Fibroblast of lung (primary cell): ENCODE data around the gene KIF4B. TPM values are rescaled to one million over a fixed set of nuclear protein-coding genes. Genes with fewer than 3 reads are reported as not detected.

Experiments used
- DNase-seq, 2 donors: peaks; one replicate each; pipeline versions ENCODE4 v3.0.0 to v3.0.0-alpha.2; 2010; ENCODE audit warnings: low read depth in 2 of 2
- H2AFZ ChIP-seq: 2 replicates; pipeline ENCODE4 v1.5.1; 2012; ENCODE audit warnings: low read length, control low read depth, inconsistent platforms
- H3K27ac ChIP-seq: 2 replicates; pipeline ENCODE4 v1.5.1; 2011; ENCODE audit warnings: low read length, control low read depth; ENCODE audit not compliant: insufficient read depth
- H3K27me3 ChIP-seq: 2 replicates; pipeline ENCODE4 v1.5.1; 2011; ENCODE audit warnings: mild to moderate bottlenecking, low read length; ENCODE audit not compliant: control insufficient read depth, insufficient read depth
- H3K36me3 ChIP-seq: 2 replicates; pipeline ENCODE4 v1.5.1; 2011; ENCODE audit warnings: low read length; ENCODE audit not compliant: control insufficient read depth, insufficient read depth
- H3K4me1 ChIP-seq: 2 replicates; pipeline ENCODE4 v1.5.1; 2011; ENCODE audit warnings: low read length; ENCODE audit not compliant: control insufficient read depth, insufficient read depth; ENCODE audit errors: extremely low read depth
- H3K4me2 ChIP-seq: 2 replicates; pipeline ENCODE4 v1.5.1; 2011; ENCODE audit warnings: low read length, control low read depth; ENCODE audit not compliant: insufficient read depth; ENCODE audit errors: extremely low read depth
- H3K4me3 ChIP-seq, 4 experiments: fragments of 200-600 bp in 1 of 4; sonication (generic) in 1 of 4; replicated peaks in 1 of 4; 2 replicates each; pipeline ENCODE4 v1.5.1; 2011 to 2016; ENCODE audit warnings: low read length in 4 of 4, low read depth in 3 of 4, mild to moderate bottlenecking in 3 of 4, control low read depth in 2 of 4, inconsistent platforms in 1 of 4, mixed read lengths in 1 of 4; ENCODE audit not compliant: insufficient read depth in 1 of 4; ENCODE audit errors: control extremely low read depth in 1 of 4
- H3K79me2 ChIP-seq: 2 replicates; pipeline ENCODE4 v1.5.1; 2012; ENCODE audit warnings: mild to moderate bottlenecking, low read length, inconsistent platforms; ENCODE audit not compliant: control insufficient read depth, insufficient read depth
- H3K9ac ChIP-seq: 2 replicates; pipeline ENCODE4 v1.5.1; 2011; ENCODE audit warnings: mild to moderate bottlenecking, low read length, control low read depth; ENCODE audit not compliant: insufficient read depth
- H3K9me3 ChIP-seq: 2 replicates; pipeline ENCODE4 v1.5.1; 2012; ENCODE audit warnings: low read depth, low read length; ENCODE audit not compliant: control insufficient read depth, insufficient read depth
- H4K20me1 ChIP-seq: 2 replicates; pipeline ENCODE4 v1.5.1; 2011; ENCODE audit warnings: low read length; ENCODE audit not compliant: control insufficient read depth, insufficient read depth; ENCODE audit errors: extremely low read depth
- CTCF ChIP-seq, 2 donors: IDR thresholded peaks in 1 of 2; conservative IDR thresholded peaks in 1 of 2; 1 replicate in 1 of 2; 2 replicates in 1 of 2; pipeline ENCODE4 v1.5.1; 2011 to 2012; ENCODE audit warnings: low read length in 2 of 2, control low read depth in 1 of 2, inconsistent platforms in 1 of 2, low read depth in 1 of 2, mild to moderate bottlenecking in 1 of 2
- EZH2 ChIP-seq: IDR thresholded peaks from 2 replicates; pipeline ENCODE4 v1.5.1; 2012; ENCODE audit warnings: low read length, control low read depth, mild to moderate bottlenecking; ENCODE audit errors: missing control alignments
- polyA plus RNA-seq, 2 donors: library from polyadenylated mRNA; depleted of rRNA in 1 of 2; stranded (reverse) in 1 of 2; unstranded in 1 of 2; fragments of >200 nt; gene quantifications; 2 replicates each; pipeline ENCODE4 v1.2.1, GENCODE V29; 2011 to 2012; ENCODE audit warnings: missing spikeins in 1 of 2
- total RNA-seq: library from RNA; depleted of rRNA; stranded (reverse); fragments of >200 nt; gene quantifications from 2 replicates; pipeline ENCODE4 v1.2.1, GENCODE V29; 2014

KIF4B gene
- total and polyA plus RNA-seq, 2 donors (not counting 1 experiment from before 2014, with no cell fraction given) = under 0.01 to 0.01 TPM

GRCh38 chr5:155052532-155052931, 39.0 kb downstream of the KIF4B start:
- Histone ChIP-seq H4K20me1 (no peaks in the 10 kb centered on the region), H2AFZ (no peak overlapping the region), H3K27me3 (no peaks in the 10 kb centered on the region), H3K9me3 (no peaks in the 10 kb centered on the region), H3K27ac (no peak overlapping the region), H3K4me3 (no peak overlapping the region), H3K4me1 (no peaks in the 10 kb centered on the region), H3K36me3 (no peaks in the 10 kb centered on the region), H3K79me2 (no peaks in the 10 kb centered on the region), H3K9ac (no peak overlapping the region), H3K4me2 (no peak overlapping the region)
- no peak for TF ChIP-seq CTCF (conservative IDR thresholded peaks at IDR 0.05 in 1 of 2, IDR thresholded peaks at IDR 0.05 in 1 of 2; ENCODE audit: low read depth in 1 of 2, low read length in 2 of 2)
- no peak for TF ChIP-seq EZH2
- DNase-seq = no peak

- no peak for DNase-seq
Measured at GRCh38 chr5:155053501-155053900, 39.9 kb downstream of the KIF4B start.

GRCh38 chr5:155056644-155057269, 43.2 kb downstream of the KIF4B start:
- Histone ChIP-seq H2AFZ (no peak overlapping the region), H4K20me1 (no peaks in the 10 kb centered on the region), H3K4me2 (no peak overlapping the region), H3K27me3 (no peaks in the 10 kb centered on the region), H3K79me2 (no peaks in the 10 kb centered on the region), H3K4me1 (no peaks in the 10 kb centered on the region), H3K36me3 (no peaks in the 10 kb centered on the region), H3K4me3 (no peak overlapping the region), H3K9ac (no peak overlapping the region), H3K9me3 (no peaks in the 10 kb centered on the region), H3K27ac (no peak overlapping the region)
- no peak for DNase-seq
- TF ChIP-seq CTCF (conservative IDR thresholded peaks at IDR 0.05 in 1 of 2, IDR thresholded peaks at IDR 0.05 in 1 of 2; ENCODE audit: low read depth in 1 of 2, low read length in 2 of 2) (no peak), EZH2 (no peak)

More at GRCh38 chr5:155053501-155053900, 39.9 kb downstream of the KIF4B start:
- Histone ChIP-seq H3K79me2 (no peaks in the 10 kb centered on the region), H3K27me3 (no peaks in the 10 kb centered on the region), H3K27ac (no peak overlapping the region), H4K20me1 (no peaks in the 10 kb centered on the region), H3K4me3 (no peak overlapping the region), H3K9ac (no peak overlapping the region), H2AFZ (no peak overlapping the region), H3K4me2 (no peak overlapping the region), H3K9me3 (no peaks in the 10 kb centered on the region), H3K4me1 (no peaks in the 10 kb centered on the region), H3K36me3 (no peaks in the 10 kb centered on the region)
- TF ChIP-seq EZH2 = no peak
- TF ChIP-seq CTCF (conservative IDR thresholded peaks at IDR 0.05 in 1 of 2, IDR thresholded peaks at IDR 0.05 in 1 of 2; ENCODE audit: low read depth in 1 of 2, low read length in 2 of 2) = no peak
